HG02884 (cell line): ENCODE results near the gene RPP38.

Experiments
- ATAC-seq: cut with Tn5 transposase; IDR thresholded peaks from one replicate; pipeline ENCODE4 v1.9.1; 2021; ENCODE audit warnings: mild to moderate bottlenecking, moderate library complexity; ENCODE audit not compliant: unreplicated experiment

RPP38 gene

DNA sequence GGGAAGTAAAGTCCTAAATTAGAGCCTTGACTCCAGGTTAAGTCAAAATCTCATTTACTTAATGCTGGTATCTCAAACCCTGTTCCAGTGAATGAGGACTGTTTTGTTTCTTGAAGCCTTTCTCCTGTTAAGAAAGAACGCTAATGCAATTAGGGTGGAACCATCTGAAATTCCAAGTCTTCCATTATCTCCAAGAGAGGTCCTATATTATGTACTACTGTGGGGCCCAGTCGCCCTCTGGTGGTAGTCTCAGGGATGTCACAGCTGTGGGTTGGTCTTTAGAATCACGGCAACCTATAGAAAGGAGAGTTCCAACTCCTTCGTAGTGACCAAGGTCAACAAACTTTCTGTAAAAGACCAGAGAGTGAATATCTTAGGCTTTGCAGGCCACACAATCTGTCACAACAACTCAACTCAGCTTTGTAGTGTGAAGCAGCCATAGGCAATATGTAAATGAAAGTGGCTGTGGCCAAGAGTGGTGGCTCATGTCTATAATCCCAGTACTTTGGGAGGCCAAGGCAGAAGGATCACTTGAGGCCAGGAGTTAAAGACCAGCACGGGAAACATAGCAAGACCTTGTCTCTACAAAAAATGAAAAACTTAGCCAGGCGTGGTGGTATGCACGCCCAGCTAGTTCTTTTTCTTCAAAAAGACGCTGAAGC lies 9.3 kb downstream of the RPP38 start:
- no peak for ATAC-seq

DNA sequence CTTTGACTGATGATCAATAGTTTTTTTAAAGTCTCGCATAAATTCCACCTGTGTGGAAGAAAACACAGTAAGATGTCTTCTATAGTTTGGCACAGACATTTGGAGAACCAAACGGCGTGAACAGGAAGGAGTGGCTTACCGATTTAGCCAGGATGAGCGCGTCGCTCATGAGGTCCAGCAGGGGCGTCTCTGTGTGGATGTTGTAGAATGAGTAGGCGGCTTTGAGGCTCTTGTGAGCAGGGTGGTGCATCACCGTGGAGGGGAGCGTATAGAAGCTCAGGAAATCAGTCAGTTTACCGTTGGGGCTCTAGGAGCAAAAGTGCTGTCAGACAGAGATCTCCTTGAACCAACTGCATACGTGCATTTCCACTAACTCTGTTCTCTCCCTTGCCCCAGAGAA lies 15.5 kb downstream of the RPP38 start:
- ATAC-seq = no peak

DNA sequence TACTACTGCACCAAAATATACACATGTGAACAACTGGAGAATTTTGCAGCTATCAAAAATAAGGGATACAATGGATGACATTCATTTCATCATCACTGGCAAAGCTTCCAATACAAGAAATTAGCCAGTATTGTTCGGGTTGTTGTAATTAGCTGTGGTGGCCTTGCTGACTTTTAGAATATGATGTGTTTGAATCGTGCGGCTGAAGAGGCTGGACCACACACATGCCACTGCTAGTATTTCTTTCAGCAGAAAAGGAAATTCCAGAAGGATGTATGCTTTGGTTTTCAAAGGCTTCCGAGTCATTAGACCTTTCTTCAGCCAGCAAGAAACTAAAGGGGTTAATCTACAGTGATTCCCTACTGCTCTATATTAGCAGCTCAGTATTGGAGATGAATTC lies 16.6 kb downstream of the RPP38 start:
- no peak for ATAC-seq

DNA sequence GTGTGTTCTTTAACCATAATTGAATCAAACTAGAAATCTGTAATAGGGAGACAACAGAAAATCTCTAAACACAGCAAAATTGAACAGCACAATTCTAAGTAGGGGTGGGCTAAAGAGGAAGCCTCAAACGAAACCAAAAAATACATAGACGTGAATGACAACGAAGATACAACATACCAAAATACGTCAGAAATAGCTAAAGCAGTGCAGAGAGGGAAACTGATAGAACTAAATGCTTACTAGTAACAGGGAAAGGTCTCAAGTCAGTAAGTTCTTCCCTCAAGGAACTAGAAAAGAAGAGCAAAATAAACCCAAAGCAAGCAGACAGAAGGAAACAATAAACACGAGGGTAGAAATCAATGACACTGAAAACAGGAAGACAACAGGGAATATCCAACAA lies 19.1 kb downstream of the RPP38 start:
- ATAC-seq = no peak

DNA sequence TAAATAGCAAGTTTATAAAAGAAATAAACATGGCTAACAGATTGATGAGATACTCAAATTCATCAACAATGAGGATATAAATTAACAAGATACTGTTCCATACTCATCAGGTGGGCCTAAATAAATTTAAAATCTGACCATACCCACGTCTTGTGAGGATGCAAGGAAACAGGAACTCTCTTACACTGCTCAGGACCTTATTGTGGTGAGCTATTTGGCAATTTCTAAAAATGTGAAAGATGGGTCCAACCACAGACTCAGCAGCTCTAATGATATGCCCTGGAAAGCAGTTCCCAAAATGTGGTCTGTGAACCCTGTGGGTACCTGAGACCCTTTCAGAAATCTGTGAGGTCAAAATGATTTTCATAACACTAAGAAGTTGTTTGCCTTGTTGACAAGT lies 21.5 kb downstream of the RPP38 start:
- no peak for ATAC-seq

DNA sequence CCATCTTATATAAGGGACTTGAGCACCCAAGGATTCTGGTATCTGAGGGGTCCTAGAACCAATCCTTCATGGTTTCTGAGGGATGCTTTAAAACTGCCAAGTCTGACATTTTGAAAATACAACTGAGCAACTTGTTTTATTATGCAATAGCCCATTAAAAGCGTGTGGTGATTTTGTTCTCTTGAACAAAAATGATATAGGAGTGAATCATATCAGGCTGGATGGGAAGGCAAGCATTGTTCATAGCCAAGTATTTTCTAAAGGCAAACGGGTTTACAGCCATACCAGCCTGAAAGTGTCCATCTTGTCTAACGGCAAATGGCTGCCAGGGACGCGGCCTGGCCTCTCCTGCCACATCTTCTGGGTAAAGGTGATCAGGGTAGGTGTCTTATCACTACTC lies 23.4 kb downstream of the RPP38 start:
- ATAC-seq = no peak

DNA sequence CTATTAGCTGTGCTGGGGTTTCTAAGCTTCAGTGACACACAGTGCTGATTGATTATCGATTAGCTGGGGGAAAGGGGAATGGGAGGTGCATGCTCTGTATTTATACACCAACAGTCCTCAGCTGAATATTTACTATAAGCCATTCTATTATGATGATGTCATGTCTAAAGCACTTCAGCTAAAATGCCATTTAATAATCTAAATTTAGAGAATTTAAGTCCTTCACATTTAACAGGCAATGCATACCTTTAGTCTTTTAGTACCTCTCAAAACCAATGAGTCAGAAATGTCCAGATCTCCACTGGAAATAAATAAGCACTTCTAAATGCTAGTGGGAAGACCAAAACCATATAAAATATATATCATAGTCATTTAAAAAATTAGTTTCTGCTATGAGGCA lies 24.6 kb downstream of the RPP38 start:
- no peak for ATAC-seq

DNA sequence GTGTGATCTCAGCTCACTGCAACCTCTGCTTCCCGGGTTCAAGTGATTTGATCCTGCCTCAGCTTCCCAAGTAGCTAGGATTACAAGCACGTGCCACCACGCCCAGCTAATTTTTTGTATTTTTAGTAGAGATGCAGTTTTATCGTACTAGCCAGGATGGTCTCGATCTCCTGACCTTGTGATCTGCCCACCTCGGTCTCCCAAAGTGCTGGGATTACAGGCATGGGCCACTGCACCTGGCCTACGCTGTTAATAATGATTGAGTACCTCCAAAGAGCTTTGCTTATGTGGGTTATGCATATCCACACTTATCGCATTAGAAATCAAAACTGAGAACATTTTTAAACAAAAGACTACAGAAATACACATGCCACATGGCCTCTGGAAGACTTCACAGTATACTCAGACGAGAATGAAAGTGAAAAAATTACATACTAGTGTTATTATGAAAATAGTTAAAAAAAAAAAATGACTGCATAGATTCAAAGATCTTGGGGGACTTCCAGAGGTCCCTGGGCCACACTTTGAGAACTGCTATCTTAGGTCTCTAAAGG lies 25.4 kb downstream of the RPP38 start:
- ATAC-seq = peak; percentile 84

DNA sequence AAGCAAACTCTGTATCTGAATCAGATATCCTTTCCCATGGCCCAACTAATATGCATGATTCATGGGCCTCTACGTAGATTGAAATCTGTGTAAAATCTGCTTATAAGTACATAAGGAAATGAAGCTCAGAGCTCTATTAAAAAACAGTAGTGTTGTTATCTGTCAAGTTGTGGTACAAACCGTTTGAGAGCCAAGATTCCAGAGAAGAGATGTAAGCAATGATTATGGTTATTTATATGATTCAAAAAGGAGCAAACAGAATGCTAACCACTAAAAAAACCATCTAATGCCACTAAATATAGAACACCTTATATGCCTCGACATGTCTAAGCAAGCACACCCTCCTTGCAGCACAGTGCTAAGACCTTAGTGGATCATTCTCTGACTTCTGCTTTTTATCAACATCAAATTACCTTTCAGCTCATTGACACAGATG lies 26.6 kb downstream of the RPP38 start:
- ATAC-seq = no peak

DNA sequence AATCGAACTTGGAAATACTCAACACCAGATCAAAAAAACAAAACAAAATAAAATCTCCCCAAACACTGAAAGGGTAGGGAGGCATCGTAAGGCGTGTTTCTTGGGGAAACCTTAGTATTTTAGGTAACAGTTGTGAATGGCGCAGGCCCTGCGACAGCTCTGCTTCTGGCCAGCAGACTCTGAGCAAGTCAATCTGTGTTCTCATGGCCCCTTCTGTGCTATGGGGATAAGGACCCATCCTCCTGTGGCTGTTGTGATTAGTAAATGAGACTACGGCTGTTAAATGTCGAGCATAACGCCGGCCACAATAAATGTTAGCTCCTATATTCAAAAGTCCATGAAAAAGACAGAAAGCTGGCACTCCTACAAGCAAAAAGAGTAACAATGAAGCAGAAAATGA lies 27.0 kb downstream of the RPP38 start:
- ATAC-seq = no peak

DNA sequence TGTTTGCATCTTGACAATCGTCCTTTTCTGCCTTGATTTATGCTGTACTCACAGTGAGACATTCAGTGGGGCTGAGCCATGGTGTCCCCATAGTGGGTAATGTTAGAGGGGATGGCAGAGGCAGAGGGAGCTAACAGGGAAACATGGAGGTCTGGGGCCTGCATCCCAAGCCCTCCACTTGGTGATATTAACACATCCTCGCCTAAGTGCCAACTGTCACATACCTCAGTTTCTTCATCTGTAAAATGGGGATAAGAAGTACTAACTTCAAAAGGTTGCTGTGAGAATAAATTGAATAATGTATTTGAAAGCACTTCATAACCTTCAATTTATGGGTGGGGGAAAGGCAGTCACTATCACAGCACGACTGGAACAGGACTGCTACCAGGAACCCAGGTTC lies 27.8 kb downstream of the RPP38 start:
- no peak for ATAC-seq

DNA sequence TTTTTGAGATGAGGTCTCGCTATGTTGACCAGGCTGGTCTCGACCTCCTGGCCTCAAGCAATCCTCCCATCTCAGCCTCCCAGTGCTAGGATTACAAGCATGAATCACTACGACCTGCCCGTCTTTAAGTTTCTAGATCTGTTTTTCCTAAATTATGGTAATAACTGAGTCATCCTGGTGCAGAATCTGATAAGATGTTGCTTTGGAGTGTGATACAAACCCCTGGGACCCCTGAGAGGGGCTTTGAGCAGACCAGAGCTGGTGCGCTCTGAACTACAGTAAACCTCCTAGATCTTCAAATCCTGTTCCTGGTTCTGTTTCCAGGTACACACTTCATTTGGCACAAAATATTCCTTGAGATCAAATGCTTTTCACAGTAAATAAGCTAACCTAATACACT lies 34.2 kb downstream of the RPP38 start:
- no peak for ATAC-seq

DNA sequence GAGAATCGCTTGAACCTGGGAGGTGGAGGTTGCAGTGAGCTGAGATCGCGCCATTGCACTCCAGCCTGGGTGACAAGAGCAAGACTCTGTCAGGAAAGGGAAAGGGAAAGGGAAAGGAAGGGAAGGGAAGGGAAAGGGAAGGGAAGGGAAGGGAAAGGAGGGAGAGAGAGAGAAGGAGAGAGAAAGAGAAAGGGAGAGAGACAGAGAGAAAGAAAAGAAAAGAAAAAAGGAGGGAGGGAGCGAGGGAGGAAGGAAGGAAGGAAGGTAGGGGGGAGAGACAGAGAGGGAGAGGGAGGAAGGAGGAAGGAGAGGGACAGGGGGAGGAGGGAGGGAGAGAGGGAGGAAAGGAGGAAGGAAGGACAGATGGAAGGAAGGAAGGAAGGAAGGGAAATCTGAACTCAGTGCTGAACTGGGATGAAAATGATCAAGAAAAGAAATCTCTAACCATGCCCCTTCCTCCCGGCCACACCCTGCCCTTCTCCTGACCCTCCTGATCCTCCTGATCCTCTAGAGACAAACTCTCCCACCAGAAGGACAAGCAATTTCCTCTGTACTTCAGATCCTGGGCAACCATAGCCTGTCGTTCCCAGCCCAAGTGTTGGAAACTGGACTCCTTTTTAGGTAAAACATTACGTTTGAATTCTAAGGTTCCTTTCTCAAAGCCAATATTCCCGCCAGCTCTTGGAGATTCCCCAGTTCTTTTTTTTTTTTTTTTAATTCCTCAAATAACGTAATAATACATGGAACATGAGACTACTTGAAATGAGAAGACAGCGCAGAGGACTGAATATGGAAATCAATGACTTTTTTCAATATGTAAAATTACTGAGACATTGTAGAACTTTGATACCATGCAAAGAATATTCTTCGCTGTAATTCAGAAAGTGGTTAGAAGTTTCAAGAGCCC lies 39.2 kb downstream of the RPP38 start:
- ATAC-seq = no peak

DNA sequence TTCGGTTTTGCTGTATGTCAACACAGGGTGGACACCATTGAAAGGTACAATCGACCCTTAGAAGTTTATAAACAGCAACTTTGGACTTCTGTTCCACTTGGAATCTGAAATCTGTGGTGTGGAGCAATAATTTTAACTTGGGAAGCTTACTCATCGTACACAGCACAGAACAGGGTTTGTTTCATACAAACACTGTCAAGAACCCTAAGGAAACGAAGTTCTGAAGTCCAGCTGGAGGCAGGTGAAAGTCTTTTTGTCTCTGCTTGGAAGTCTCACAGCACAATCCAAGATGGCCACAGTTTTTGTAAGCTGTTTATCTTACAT lies 39.8 kb downstream of the RPP38 start:
- no peak for ATAC-seq

DNA sequence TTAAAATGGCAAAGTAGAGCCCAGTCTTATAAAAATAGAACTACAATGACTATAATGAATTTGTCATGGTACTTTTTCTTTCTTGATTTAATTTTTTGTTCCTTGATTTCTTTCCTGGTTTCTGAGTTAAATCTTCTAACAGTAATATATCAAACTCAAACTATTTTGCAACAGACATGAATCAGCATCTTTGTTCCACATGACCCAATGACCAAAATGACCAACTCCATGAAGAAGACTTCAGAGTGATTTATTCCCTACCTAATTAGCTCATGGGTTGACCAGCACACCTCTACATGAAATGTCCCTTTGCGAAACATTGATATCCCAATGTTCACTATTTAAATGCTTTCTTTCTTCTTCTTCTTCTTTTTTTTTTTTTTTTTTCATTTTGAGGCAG lies 40.5 kb downstream of the RPP38 start:
- ATAC-seq = no peak

DNA sequence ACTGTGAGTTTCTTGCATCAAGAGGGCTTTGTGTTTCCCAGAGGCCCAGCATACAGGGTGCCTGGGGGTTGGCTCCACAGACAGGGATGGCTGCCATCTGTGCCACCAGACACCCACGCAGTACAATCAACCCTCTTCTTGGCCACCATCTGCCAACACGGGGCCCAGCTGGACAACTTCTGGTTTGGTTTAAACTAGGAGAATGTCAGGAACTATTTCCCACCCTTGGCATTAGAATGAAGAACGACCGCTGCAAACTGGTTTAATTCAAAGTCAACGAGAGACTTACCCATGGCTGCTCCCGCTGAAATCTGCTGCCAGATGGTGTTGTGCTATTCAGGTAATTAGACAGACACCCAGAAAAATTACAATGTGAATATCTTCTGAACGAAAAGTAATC lies 43.5 kb downstream of the RPP38 start:
- ATAC-seq = no peak

DNA sequence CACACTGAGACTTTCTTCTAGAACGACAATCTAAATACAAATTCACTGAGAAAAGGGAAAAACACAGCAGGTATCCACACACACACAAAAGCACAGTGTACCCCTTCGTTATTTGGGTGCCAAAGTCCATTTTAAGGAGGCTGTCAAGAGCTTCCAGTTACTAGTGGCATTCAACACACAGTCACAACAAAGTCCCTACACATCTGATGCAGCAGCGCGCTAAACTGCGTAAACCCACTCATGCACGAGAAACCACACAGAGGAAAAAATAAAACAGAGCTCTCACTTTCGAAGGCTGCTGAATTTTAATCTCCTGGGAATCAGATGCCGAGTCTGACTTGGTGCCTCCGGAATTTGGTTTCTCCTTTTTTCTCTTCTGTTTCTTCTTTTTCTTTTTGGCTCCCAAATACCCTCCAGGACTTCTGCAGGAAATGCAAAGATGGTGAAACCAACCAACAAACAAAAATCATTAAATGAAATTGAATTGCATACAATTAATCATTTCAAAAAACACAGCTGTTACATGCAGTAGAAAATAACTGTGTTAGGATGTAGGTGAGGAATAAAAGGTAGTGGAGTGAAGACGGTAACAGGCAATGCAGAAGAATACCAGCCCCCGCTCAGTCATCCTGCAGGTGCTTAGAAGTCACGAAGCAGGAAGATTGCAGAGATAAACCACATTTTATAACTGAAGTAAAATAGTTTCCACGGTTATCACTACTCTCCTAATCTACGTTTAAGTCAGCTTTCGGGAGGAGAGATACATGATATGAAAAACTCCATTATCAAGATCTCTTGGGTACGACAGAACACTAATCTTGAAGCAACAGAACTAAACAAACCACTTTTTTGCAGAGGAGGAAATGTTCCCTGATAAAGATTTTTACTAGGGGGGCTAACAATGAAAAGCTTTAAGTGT lies 44.2 kb downstream of the RPP38 start:
- peak; percentile 93 for ATAC-seq

DNA sequence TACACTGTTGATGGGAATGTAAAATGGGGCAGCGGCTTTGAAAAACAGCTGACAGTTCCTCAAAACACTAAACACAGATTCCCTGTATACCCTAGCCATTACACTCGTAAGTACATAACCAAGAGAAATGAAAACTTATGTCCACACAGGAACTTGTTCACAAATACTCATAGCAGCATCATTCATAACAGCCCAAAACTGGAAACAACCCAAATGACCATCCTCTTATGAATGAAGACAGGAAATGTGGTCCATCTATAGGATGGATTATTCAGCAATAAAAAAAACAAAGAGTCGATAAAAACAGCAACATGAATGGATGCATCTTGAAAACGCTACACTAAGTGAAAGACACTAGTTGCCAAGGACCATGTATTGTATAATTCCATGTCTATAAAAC lies 47.6 kb downstream of the RPP38 start:
- ATAC-seq = no peak

DNA sequence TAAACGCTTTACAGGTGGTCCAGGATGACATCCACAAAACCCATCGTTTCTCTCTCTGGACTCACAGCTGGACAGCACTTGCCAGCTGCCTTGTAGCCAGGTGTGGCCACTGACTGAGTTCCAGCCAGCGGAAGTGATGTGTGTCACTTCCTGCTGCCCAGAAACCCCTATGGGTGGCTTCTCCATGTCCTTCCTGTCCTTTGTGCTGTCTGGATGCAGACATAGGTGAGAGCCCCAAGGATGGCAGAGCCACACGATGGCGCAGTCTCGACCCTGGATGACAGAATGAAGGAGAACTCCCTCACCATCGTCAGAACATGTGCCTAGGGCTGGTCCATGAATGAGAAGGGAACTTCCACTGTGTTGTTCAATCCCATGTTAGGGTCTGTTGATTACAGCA lies 49.2 kb downstream of the RPP38 start:
- ATAC-seq = no peak

DNA sequence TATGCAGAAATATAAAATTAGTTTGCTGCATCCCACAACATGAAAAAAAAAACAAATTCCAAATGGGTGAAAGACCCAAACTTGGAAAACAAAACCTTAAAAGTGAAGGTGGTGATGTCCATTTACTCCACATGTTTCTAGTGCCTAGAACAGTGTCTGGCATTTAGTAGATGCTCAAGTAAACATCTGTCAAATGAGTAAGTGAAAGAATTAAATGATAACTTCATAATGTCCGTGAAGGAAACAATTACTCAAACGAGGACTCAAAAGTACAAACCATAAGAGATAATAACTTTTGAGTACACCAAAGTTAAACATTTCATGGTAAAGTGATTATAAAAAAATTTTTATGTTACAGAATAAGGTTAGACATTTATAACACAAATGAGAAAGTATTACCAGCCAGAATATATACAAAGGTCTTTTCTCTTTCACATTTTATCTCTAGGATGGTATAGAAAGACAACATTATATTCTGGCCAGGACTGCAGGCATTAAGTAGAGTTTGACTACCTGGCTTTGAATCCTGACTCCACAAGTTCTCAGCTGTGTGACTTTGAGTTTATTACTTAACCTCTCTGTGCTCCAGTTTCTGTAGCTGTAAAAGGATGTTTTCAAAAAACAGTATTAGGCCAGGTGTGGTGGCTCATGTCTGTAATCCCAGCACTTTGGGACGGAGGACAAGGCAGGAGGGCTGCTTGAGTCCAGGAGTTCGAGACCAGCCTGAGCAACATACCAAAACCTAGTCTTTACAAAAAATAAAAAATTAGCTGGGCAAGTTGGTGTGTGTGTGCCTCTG lies 50.6 kb downstream of the RPP38 start:
- no peak for ATAC-seq
